Non-pigmented ciliary epithelial cell (primary cell): Measurements from ENCODE around the gene LEKR1.
"Not testable (repeated sequence)": the region's sequence is repeated elsewhere in the genome, so short reads cannot be mapped to it uniquely, and the experiment has no call there.

Experiments
- DNase-seq: peaks from one replicate; pipeline ENCODE4 v3.0.0-alpha.2; 2010; ENCODE audit warnings: low read depth

The LEKR1 gene

DNA sequence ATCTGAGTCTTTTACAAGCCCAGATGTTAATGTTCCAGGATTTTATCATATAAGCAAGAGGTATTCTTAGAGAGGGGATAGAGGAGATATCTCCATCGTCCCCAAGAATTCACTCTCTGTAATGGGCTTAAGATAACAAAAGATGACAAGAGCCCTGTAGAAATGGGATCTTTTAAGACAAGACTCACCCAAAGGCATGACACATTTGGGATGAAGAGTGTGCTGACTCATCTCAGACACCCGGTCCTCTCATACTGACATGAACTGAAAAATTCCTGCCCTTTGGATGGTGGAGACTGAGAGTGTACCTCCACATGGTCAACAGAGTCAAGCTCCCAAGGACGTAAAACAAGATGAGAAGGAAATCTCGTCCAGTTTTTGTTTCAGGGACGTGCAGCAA lies 11.0 kb downstream of the LEKR1 start:
- no peak for DNase-seq

DNA sequence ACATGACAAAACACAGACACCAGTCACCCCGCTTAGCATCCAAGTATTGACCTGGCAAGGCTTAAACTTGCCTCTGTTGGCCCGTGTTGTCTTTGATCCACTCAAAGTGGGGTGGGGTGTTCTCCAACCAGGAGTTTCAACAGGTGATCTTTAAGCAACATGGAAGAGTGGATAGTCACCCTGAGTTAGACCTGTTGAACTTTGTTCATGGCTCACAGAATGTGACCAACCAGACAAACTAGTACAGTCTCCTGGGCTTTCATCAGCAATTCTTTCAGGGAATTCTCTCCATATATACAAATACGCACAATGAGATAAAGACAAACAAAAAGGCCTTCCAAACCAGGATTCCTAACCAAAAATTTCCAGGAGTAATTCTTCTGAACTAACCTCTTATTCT lies 11.9 kb downstream of the LEKR1 start:
- DNase-seq: no peak

DNA sequence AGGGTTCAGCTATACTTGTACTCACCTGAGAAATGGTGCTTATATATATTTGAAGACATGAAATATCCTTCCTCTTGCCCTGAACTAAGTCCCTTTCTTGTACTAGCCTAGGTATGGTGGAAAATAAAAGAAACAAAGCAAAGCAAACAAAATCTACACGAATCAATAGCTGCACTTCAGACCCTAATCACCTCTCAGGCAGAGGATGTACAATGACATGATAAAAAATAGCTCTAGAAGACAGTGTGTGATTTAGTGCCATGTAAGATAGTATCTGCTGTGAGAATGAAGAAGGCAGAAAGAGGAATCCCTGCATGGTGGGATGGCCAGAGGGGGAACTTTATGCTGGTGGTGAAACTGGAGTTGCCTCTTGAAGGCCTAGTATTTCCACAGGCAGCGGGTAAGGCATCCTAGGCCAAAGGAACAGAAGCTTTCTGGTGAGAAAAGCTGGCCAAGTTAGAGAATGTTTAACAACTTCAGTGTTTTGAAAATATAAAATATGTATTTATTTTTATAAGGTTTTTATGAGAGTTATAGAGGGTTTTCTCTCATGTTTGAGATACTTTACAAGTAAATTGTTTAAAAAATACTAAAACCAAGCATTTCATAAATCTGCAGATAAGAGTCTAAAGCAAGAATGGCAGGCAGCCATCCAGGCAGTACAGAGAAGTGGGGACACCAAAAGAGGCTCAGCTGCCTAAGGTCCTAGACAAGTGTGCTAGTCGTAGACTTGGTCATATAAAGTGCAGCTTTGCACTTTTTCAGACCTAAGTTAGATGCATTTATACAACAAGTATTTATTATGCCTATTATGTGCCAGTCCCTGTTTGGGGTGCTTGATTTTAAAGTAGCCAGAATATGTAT lies 14.9 kb downstream of the LEKR1 start:
- no peak for DNase-seq

DNA sequence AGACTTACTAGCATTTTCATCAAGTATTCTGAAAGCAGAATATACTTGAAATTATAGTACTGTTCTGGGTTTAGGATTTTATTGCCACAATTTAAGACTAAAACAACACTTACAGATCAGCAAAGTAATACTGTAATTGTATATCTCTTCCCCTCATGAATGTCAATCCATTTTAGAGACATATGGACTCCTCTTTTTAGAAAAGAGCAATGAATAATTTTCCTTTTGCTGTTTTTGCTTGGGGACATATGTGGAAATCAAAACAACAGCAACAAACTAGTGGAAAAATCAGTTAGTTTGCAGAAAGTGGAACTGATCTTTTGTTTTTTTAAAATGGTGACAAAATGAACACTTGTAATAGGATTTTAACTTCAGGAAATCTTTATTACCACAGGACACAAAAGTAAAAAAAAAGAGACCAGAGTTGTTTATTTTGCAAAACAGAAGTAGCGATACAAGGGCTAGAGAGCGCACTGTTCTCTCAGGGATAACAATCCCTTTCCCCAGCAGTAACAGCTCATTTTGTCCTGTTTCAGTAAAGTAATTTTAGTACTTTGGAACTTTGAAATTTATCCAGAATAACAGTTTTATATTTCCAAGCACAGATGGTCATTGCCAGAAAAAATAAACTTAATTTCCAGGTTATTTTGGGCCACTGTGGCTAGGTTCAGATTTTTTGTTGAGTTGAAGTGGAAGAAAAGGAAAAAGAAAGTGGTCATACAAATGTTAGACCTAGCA lies 17.1 kb downstream of the LEKR1 start:
- DNase-seq: no peak

DNA sequence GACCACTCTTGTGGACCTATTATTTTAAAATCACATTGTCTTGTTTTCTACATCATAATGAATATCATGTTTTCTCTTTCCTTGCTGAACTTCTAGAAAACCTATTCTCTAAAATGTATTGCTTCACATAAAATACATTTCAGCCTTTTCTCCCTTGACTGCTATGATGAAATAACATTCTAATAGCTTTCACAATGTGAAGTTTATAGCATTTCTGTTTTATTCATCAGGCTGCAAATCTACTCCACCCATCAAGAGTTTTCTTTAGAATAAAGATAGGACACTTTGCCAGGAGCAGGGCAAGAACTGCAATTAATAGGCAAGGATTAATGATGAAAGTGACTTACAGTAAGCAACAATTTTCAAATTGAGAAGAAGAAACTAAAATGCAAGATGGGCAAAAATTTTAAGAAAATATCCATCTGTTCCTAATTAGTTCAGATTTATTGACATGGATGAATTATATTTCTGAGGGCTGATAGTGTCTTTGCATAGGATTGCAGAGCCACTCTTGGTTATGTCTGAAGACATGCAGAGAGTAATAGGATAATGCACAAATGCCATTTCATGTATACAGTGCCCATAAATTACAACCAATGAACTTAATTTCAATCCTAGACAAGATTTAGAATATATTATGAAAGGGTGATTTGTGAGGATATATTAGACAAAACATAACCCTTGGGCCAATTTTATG lies 21.7 kb downstream of the LEKR1 start:
- no peak for DNase-seq

DNA sequence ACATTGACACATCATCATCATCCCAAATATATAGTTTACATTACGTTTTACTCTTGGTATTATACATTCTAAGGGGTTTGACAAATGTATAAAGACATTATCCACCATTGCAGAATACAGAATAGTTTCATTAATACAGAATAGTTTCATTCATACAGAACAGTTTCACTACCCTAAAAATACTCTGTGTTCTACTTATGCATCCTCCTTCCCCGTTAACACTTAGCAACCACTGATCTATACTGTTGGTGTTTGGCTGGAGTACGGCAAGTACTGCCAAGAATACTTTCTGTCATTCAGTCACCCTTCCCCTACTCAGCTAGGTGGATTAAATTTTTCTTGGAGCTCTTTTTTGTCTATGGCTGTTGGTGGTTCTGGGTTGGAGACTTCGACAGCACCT lies 33.4 kb downstream of the LEKR1 start:
- no peak for DNase-seq

DNA sequence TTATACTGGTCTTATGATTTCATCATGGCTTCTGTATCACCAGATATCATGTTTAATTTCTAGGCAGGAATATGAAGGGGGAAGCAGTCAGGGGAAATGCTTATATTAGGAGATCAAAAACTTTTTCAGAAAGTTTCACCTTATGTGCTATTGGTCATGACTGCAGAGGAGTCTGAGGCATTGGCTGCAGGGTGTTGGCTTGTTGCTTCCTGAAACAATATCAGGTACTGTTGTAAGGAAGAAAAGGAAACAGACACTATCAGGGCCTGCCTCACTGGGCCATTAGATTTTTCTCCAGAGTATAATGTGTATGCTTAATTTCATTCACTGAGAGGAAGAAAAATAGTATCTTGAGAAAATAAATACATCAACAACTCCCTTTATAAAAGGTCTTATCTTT lies 34.7 kb downstream of the LEKR1 start:
- no peak for DNase-seq

DNA sequence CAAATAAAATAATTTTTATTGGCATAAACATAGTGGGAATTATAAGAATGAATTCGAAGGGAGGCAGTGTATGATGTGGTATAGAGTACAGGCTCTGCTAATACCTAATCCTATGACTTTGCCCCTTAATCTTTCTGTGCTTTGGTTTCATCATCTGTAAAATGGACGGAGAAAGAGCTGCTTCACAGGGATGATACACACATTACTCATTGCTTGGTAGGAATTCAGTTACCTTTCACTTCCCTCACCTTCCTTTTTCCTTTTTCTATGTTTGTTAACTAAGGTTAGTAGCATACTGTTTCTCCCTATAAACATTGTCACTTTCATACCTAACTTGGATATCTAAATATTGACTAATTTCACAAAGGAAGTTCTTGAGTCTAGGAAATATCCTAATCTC lies 36.2 kb downstream of the LEKR1 start:
- no peak for DNase-seq

DNA sequence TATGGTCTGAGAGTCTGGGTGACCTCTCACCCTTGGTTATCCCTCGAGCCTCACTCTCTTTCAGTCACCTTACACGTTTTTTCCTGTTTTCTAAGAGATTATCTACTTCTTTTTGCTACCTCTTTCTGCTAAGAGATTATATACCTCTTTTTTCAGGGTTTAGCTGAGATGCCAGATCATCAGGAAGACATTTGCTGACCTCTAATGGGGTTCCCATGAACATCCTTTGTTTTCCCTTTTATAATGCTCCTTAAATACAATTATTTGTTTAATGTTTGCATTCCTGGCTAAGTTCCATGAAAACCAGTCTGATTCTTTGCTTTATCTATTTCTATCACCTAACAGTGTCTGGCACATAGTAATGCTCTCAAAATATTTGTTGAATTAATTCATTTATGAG lies 39.6 kb downstream of the LEKR1 start:
- DNase-seq: no peak

DNA sequence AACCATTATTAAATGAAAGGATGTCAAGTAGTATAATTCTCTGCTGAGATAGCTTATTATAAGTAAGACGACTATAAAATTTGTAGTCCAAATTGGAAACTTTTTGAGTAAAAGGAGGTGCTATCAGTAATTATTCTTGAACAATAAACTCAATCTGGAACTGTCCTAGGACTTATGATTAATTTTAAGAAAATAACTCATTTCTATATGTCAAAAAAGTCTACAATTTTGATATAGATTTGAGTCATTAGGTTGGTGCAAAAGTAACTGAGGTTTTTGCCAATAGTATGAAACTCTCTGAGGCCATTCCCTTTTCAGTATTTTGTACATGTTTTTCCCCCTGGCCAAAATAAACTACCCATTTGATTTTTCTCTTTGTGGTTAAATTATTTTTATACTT lies 41.0 kb downstream of the LEKR1 start:
- DNase-seq: no peak

DNA sequence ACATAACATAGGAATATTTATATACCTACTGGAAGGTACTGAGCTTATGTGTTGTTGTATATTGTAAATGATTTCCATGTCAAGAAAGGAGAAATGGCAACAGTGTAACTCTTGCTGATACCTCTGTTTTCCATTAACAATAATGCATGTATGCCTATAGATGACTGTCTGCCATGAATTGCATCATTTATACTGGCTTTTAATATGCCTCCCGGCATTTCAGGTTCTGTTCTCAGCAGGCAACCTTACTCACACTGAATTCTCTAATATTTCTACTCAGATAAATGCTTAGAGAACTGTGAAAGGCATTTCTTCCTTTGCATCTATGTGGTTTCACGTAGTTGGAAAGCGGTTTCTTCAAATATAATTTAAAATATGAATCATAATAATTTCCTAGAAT lies 41.8 kb downstream of the LEKR1 start:
- no peak for DNase-seq

DNA sequence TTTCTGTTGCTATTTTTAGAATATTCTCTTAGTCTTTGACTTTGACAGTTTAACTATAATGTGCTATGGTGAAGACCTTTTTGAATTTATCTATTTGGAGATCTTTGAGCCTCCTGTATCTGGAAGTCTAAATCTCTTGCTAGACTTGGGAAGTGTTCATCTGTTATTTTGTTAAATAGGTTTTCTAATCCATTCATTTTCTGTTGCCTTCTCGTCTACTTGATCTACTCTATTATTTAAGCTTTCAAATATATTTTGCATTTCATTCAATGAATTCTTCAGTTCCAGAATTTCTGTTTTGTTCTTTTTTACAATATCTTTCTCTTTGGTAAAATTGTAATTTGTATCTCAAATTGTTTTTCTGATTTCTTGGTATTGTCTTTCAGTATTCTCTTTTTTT lies 47.8 kb downstream of the LEKR1 start:
- no peak for DNase-seq

DNA sequence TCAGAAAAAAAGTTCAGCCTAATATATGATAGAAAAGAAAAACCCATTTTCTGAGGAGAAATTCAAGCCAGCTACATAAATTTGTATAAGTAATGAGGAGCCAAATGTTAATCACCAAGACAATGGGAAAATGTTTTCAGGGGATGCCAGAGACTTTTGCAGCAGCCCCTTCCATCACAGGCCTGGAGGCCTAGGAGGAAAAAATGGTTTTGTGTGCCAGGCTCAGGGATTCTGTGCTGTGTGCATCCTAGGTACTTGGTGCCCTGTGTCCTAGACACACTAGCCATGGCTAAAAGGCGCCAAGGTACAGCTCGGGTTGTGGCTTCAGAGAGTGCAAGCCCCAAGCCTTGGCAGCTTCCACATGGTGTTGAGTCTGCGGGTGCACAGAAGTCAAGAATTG lies 53.3 kb downstream of the LEKR1 start:
- not testable (repeated sequence) for DNase-seq

DNA sequence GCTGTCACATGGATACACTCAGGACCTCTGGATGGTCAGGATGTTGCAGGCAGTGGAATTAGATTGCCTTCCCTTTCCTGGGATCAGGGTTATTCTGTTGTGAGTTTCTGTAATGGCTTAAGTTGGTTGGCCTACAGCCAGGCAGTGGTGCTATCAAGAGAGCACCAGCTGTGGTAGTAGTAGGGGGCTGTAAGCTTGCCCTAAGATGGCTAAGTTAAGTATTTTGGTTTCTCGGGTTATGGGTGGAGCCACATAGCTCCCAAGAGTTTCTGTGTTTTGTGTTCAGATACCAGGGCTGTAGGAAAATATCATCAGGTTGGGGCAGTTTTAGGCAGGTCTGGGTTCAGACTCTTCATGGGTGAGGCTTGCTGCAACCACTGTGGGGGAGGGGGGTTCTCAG lies 59.6 kb downstream of the LEKR1 start:
- no peak for DNase-seq

DNA sequence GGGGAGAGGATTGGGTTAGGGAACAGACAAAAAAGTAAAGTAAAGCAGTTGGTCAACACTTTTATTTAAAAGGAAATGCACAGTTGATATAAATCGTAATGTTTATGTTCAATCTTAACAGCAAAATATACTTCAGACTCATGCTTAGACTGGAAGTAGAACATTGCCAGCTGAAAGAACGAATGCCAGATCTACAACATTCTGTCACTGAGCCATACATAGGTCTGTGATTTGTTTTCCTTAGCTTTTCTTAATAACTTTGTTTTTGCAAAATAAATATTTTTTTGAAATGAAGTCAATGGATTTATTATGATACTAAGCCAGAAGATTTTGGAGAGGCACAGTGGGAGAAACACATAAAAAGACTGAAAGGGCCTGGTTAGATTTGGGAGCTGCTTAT lies 62.0 kb downstream of the LEKR1 start:
- no peak for DNase-seq

DNA sequence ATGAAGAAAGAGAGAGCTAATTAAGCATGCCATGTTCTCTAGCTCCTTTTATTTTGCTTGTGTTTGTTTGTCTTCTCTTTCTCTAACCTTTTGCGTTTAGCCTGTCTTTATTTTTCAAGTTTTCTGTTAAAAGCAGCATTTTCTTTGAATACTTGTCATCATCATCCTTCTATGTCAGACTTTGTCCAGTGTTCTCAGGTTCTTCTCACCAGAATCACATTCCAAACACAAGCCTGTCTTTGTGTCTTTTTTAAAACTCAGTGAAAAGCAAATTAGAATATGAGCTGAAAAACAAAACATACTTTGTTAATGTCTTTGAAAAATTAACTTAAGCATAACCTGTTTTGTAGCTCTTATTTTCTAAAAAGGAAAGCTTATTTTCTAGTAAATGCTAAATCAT lies 62.4 kb downstream of the LEKR1 start:
- DNase-seq: no peak

DNA sequence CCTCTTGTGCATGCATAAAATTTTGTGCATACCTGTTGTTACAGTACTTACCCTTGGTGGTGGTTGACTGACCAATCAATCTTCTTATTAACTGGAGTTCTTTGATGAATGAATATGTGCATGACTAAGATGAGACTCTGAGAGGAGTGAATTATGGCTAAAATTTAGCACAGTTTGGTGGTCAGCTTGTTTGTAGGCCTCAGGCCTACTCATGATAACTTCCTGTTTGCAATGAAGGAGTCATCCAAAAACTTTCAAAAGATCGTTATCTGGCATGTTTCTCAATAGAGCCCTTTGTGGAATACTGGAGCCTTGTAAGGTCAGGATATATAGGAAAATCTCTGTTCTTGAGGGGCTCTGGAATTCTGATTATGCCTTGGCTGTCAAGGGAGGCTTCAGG lies 66.5 kb downstream of the LEKR1 start:
- peak; percentile 28 for DNase-seq

DNA sequence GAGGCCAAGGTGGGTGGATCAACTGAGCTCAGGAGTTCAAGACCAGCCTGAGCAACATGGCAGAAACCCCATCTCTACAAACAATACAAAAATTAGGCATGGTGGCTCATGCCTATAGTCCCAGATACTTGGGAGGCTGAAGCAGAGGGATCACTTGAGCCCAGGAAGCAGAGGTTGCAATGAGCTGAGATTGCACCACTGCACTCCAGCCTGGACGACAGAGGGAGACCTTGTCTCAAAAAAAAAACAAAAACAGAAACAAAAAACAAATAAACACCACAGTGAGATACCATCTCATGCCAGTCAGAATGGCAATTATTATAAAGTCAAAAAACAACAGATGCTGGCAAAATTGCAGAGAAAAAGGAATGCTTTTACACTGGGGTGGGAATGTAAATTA lies 69.2 kb downstream of the LEKR1 start:
- DNase-seq: not testable (repeated sequence)

DNA sequence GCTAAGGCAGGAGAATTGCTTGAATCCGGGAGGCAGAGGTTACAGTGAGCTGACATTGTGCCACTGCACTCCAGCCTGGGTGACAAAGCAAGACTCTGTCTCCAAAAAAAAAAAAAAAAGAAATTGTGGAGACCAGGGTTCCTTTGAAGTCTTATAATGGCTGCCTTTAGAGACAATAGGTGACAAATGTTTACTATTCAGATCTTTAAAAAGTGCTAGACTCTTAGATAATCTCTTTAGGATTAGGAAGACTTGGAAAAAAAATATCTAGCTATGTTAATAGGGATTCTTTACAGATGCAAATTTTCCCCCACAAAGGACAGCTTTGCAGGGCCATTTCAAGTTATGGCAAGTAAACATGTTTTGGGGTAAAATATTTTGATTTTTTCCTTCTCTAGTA lies 71.7 kb downstream of the LEKR1 start:
- not testable (repeated sequence) for DNase-seq

DNA sequence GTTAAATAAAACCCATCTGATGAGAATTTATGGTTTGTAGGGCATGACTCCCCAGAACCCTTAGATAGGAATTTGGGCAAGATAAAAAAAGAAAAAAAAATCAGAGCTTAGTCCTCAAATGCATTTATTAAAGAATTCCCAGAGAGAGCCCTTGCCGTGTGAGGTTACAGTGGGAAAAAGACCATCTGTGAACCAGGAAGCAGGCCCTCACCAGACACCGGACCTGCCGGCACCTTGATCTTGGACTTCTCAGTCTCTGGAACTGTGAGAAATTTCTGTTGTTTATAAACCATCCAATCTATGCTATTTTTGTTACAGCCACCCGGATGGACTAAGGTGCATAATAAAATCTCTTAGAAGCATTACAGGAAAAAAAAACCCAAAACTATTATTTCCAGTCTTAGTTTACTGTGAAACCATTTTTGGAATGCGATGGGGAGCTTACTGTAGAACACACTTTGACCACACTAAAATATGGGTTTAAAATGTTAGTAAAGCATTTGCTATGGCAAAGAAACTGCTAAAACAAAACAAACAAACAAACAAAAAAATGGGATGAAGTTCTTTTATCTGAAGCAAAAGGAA lies 72.2 kb downstream of the LEKR1 start:
- DNase-seq: no peak

DNA sequence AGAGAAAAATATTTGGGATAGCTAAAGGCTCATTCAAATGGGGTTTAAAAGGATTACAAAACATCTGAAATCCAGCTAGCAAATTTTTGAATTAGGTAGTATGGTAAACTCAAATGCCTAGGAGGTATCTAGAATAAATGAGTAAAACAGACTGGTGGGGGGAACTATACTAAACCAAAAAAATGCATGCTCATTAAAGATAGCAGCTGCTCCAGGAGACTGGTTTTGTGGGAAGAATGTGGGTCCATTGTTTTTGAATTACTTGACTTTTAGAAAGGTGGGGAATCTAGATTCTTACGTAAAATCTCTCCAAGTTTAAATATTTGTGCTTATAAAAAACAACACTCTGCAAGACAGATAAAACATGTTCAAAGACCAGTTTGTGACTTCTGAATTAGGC lies 73.8 kb downstream of the LEKR1 start:
- no peak for DNase-seq

DNA sequence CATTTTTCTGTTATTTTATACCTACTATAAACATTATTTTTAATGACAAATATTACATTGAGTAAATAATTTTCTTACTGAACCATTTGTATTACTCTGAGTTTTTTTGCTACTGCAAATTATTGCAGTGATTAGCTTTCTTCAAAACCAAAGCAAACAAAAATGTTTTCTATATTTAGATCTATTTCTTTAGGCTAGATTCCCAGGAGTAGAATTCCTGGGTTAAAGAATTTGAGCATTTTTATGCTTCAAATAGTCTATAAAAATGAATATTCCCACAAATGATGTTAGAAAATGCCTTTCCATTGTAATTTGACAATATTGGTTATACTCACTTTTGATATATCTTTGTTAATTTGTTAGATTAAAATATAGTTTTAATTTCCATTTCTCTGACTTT lies 76.8 kb downstream of the LEKR1 start:
- DNase-seq: no peak

DNA sequence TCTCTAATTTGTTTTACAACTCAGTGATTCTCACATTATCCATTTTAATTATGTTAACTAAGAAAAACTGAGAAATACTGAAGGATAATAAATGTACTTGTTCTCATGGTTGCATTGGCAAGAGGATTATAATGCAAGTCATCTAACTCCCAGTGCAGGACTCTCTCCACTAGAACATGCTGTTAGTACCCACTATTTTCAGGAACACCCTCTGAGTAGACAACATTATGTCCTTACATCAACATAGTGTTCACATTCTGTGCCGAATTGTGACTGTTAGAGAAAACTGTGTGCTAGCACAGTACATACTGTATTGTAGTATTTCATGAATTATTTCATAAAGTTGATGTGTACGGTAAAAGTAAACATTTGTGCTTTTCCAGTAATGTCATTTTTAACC lies 80.1 kb downstream of the LEKR1 start:
- no peak for DNase-seq
